ELR (cell line): Measurements from ENCODE around the gene NCKAP5L.
"Not testable (repeated sequence)": the region's sequence is repeated elsewhere in the genome, so short reads cannot be mapped to it uniquely, and the experiment has no call there.

Experiments used
- DNase-seq: peaks from one replicate; pipeline ENCODE4 v3.0.0-alpha.2; 2015; ENCODE audit warnings: low read depth

NCKAP5L gene

GRCh38 chr12:49798248-49798647, 30.0 kb downstream of the NCKAP5L start:
- no peak for DNase-seq

- no peak for DNase-seq
Observed at GRCh38 chr12:49797449-49797776, 30.8 kb downstream of the NCKAP5L start.

DNA sequence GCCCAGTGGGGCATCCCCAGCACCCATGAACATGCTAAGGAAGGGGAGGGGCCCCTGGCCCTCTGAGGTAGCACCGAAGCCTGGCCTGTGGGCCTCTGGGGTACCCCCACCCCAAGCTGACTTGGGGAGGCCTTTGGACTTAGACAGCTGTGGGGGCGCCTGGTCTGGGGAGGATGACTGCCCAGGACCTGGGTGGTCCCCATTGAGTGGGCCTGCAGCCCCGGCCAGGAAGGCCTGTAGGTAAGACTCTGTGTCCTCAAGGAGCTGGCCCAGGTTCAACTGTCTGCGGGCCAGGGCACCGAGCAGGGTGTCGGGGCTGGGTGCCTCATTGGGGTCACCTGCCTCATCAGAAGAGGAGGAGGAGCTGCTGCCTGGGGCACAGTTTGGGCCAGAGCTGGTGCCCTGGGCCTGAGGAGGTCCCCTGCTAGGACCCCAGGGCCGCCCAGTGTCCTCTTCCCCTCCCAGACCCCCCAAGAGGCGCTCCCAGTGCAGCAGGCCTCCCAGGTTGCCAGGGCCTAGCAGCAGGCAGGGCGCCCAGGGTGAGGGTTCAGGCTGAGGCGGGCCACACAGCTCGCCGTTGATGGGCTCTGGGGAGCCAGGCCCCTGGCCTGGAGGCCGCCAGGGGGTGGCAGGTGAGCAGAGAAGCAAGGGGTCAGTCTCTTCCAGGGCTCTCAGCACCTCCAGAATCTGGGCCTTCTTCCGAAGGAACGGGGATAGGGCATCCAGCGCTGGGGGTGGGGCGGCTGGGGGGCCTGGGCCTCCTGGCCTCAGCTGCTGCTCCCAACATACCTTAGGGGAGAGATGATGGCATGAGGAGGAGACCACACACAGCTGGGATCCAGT, 31.4 kb downstream of the NCKAP5L start:
- DNase-seq: no peak

DNA sequence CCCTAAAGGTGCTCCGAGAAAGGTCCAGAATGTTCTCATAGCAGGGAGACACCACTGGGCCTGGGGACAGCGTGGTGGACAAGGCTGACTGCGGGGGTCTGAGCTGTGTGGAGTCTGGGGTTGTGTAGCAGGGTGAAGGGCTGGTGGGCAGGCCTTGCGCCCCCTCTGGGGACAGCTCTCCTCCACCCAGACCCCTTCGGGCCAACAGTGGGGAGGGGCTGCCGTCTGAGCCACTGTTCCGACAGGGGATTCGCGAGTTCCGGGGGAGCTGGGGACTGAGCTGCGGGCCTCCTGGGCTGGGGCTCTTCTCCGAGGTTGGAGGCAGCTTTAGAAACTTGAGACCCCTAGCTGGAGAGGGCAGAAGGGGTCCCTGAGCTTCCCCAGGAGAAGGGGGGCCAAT, 32.1 kb downstream of the NCKAP5L start:
- DNase-seq: no peak

- DNase-seq: no peak
Observed at GRCh38 chr12:49795654-49796105, 32.5 kb downstream of the NCKAP5L start.

GRCh38 chr12:49794811-49795653, 33.2 kb downstream of the NCKAP5L start:
- DNase-seq: no peak

- DNase-seq: no peak
Observed at GRCh38 chr12:49794021-49794420, 34.2 kb downstream of the NCKAP5L start.

GRCh38 chr12:49793620-49794019, 34.6 kb downstream of the NCKAP5L start:
- DNase-seq: no peak

DNA sequence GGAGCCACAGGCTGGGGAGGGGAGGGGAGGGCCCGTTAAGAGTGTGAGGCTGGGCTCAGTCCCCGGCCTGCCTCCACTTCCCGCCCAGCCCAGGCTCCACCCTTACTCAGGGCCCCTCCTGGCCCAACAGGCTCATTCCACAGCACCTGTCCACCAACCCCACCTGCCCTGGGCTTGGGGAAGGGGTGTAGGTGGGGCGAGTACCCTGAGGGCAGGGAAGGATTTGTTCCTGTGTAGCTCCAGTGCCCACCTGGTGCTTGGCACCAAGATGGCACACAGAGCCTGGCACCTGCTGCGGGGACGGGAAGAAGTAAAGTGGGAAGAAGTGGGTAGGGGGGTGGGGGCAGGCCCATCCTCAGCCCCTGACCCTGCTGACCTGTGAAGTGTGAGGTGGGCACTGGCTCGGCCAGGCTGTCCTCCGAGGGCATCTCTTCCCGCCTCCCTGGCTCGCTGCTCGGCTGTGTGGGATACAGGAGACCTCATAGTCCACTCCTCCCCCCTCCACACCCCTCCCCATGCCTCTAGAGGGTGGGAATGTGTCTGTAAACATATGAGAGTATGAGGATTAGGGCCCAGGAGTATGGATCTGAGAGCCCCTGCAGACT, 35.1 kb downstream of the NCKAP5L start:
- no peak for DNase-seq

- DNase-seq: no peak
Observed at GRCh38 chr12:49792181-49792970, 35.8 kb downstream of the NCKAP5L start.

- no peak for DNase-seq
Observed at GRCh38 chr12:49791700-49792099, 36.5 kb downstream of the NCKAP5L start.

DNA sequence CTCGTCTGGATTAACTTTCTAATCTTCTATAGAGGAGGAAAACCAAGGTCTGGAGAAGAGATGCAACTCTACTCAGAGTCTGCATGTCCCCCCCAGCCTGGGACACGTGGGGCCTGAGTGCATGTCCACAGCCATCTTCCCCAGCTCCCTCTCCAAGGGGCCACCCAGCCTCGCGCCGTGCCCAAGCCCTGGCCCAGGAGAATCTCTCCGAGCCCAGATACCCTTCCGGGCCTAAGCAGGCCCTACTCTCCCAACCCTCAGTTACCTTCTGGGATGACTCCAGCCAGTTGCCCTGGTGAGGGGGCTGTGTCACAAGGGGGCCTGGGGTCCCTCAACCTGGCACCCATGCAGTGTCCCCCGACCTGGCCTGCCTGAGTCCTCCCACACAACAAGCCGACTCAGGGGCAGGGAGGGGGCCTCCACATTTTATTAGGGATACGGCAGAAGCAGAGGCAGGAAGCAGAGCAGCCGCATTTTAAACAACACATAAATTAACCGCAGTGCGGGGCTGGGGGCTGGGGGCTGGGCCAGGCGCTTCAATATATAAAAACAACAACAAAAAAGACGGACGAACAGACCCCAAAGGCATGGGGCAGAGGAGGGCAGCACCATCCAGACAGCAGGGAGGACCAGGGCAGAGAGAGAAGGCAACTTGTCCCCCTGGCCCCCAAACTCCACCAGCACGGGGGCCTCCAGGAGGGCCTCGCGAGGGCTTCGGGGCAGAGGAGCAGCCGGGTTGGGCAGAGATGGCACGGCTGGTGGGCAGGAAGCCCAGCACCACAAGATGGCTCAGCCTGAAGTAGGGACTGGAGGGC, 37.3 kb downstream of the NCKAP5L start:
- DNase-seq: no peak

GRCh38 chr12:49789992-49790391, 38.2 kb downstream of the NCKAP5L start:
- DNase-seq: no peak

DNA sequence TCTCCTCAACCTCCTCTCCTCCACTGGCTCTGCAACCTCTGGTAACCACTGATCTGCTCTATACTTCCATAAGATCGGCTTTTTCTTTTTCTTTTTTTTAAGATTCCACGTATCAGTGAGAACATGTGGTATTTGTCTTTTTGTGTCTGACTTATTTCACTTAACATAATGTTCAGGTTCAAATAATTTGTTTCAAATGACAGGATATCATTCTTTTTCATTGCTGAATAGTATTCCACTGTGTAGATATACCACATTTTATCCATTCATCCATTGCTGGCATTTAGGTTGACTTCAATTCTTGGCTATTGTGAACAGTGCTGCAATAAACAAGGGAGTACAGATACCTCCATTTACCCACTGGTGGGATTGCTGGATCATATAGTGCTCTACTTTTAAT, 40.5 kb downstream of the NCKAP5L start:
- DNase-seq: no peak

- peak; percentile 55 for DNase-seq
Observed at GRCh38 chr12:49784756-49785409, 43.3 kb downstream of the NCKAP5L start.

GRCh38 chr12:49783917-49784676, 44.1 kb downstream of the NCKAP5L start:
- DNase-seq: peak; percentile 27

DNA sequence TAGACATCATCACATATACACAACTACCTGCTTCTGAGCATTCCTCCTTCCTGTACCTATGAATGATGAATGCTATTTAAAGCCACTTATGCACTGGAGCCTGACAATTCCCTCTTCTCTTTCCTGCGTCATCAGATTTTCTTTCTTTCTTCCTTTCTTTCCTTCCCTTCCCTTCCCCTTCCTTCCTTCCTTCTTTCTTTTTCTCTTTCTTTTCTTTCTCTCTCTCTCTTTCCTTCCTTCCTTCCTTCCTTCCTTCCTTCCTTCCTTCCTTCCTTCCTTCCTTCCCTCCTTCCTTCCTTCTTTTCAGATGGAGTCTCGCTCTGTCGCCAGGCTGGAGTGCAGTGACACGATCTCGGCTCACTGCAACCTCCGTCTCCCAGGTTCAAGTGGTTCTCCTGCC, 47.3 kb downstream of the NCKAP5L start:
- DNase-seq: not testable (repeated sequence)

DNA sequence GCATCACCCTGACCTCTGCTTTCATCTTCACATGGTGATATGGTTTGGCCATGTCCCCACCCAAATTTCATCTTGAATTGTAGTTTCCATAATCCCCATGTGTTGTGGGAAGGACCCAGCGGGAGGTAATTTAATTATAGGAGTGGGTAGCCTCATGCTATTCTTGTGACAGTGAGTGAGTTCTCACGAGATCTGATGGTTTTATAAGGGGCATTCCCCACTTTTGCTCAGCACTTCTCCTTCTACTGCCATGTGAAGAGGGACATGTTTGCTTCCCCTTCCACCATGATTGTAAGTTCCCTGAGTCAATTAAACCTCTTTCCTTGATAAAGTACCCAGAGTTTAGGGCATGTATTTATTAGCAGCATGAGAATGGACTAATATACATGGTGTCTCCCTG, 48.6 kb downstream of the NCKAP5L start:
- no peak for DNase-seq

- DNase-seq: peak; percentile 63
Observed at GRCh38 chr12:49777800-49778748, 50.1 kb downstream of the NCKAP5L start.
